RWPE2 (cell line): ENCODE results near the gene CPNE6.

Experiments
- ATAC-seq: fragments of 200-7000 bp; cut with Tn5 transposase; 3 replicates; pipeline ENCODE4 v1.9.1; 2021; ENCODE audit warnings: low read depth
- DNase-seq: peaks from one replicate; pipeline ENCODE4 v3.0.0-alpha.2; 2020; ENCODE audit warnings: low spot score
- H3K27ac ChIP-seq: fragments of 450-650 bp; 2 replicates; pipeline ENCODE4 v1.5.1; 2017; ENCODE audit warnings: mild to moderate bottlenecking; ENCODE audit not compliant: poor library complexity, severe bottlenecking
- H3K27me3 ChIP-seq: fragments of 250-450 bp; sonication (Bioruptor Pico); 2 replicates; pipeline ENCODE4 v1.5.1; 2021; ENCODE audit warnings: mild to moderate bottlenecking, moderate library complexity; ENCODE audit not compliant: insufficient read depth, poor library complexity, severe bottlenecking
- H3K36me3 ChIP-seq: fragments of 250-450 bp; sonication (Bioruptor Pico); 2 replicates; pipeline ENCODE4 v1.5.1; 2020; ENCODE audit warnings: low read depth, mild to moderate bottlenecking, moderate library complexity
- H3K4me1 ChIP-seq: fragments of 250-450 bp; sonication (Bioruptor Pico); 2 replicates; pipeline ENCODE4 v1.5.1; 2021; ENCODE audit warnings: mild to moderate bottlenecking, moderate library complexity; ENCODE audit not compliant: insufficient read depth, poor library complexity, severe bottlenecking
- H3K4me3 ChIP-seq: fragments of 250-450 bp; sonication (Bioruptor Pico); 2 replicates; pipeline ENCODE4 v1.5.1; 2021; ENCODE audit warnings: mild to moderate bottlenecking, moderate library complexity; ENCODE audit not compliant: severe bottlenecking
- H3K9me3 ChIP-seq: fragments of 250-450 bp; sonication (Bioruptor Pico); 2 replicates; pipeline ENCODE4 v1.5.1; 2021; ENCODE audit warnings: mild to moderate bottlenecking, moderate library complexity; ENCODE audit not compliant: severe bottlenecking
- TF ChIP-seq, protein P1 (sequence below): fragments of 450-650 bp; IDR thresholded peaks from one replicate; pipeline ENCODE4 v1.5.1; 2017; ENCODE audit warnings: mild to moderate bottlenecking, moderate library complexity; ENCODE audit not compliant: poor library complexity, severe bottlenecking

CPNE6 gene

DNA sequence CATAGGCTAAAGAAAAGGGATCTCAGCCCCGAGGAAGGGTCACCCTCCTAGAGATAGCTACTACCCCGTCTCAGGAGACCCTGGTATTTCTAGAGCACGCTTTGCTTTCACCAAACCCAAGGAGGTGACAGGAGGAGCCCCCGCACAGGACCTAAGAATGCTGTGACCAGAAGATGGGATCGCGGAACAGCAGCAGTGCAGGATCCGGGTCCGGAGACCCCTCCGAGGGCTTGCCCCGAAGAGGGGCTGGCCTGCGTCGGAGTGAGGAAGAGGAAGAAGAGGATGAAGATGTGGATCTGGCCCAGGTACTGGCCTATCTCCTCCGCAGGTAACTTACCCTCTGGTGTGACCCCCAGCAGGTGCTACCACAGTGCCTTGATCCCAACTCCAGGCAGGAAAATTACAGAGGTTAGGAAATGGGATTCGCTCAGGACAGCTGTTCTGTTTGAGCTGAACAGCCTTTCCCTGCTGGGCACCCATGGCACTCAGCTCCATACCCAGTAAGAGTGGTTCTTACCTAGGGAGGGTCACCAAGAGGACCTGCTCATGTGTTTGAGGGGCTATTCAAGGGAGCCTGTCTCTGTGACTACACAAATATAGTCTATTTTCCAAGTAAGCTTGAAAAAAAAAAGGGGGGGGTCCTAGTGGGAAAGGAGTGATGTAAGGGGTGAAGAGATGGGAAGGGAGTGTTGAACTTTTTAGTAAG, 44.2 kb downstream of the CPNE6 start:
- TF ChIP-seq, protein P1, sequence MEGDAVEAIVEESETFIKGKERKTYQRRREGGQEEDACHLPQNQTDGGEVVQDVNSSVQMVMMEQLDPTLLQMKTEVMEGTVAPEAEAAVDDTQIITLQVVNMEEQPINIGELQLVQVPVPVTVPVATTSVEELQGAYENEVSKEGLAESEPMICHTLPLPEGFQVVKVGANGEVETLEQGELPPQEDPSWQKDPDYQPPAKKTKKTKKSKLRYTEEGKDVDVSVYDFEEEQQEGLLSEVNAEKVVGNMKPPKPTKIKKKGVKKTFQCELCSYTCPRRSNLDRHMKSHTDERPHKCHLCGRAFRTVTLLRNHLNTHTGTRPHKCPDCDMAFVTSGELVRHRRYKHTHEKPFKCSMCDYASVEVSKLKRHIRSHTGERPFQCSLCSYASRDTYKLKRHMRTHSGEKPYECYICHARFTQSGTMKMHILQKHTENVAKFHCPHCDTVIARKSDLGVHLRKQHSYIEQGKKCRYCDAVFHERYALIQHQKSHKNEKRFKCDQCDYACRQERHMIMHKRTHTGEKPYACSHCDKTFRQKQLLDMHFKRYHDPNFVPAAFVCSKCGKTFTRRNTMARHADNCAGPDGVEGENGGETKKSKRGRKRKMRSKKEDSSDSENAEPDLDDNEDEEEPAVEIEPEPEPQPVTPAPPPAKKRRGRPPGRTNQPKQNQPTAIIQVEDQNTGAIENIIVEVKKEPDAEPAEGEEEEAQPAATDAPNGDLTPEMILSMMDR, result no peak
- no peak for ATAC-seq
- Histone ChIP-seq H3K27ac (peak overlapping the region; percentile 92), H3K36me3 (peaks cover 40% of the 10 kb centered on the region), H3K9me3 (no peaks in the 10 kb centered on the region), H3K4me3 (peak overlapping the region; percentile 57), H3K27me3 (no peaks in the 10 kb centered on the region), H3K4me1 (peaks cover 6% of the 10 kb centered on the region)
- no peak for DNase-seq

GRCh38 chr14:24116128-24116814, 44.9 kb downstream of the CPNE6 start:
- ATAC-seq (no peak), DNase-seq (no peak)
- no peaks in the 10 kb centered on the region for H3K27me3 ChIP-seq
- H3K9me3 ChIP-seq, result no peaks in the 10 kb centered on the region
- TF ChIP-seq, protein P1, result no peak
- peak overlapping the region; percentile 57 for H3K4me3 ChIP-seq
- peaks cover 4% of the 10 kb centered on the region for H3K4me1 ChIP-seq
- no peak overlapping the region for H3K27ac ChIP-seq
- H3K36me3 ChIP-seq, result peaks cover 45% of the 10 kb centered on the region

- Histone ChIP-seq H3K27ac (no peak overlapping the region), H3K4me1 (peaks cover 4% of the 10 kb centered on the region), H3K9me3 (no peaks in the 10 kb centered on the region), H3K27me3 (no peaks in the 10 kb centered on the region), H3K36me3 (peaks cover 49% of the 10 kb centered on the region), H3K4me3 (no peak overlapping the region)
- no peak for DNase-seq
- TF ChIP-seq, protein P1, result no peak
- ATAC-seq, result no peak
Observed at GRCh38 chr14:24117179-24117578, 45.8 kb downstream of the CPNE6 start.

- ATAC-seq (no peak), DNase-seq (no peak)
- Histone ChIP-seq H3K36me3 (peaks cover 49% of the 10 kb centered on the region), H3K4me3 (no peak overlapping the region), H3K27ac (no peak overlapping the region), H3K27me3 (no peaks in the 10 kb centered on the region), H3K9me3 (no peaks in the 10 kb centered on the region), H3K4me1 (peaks cover 4% of the 10 kb centered on the region)
- TF ChIP-seq, protein P1, result no peak
Observed at GRCh38 chr14:24119691-24120090, 48.3 kb downstream of the CPNE6 start.

- Histone ChIP-seq H3K36me3 (peaks cover 49% of the 10 kb centered on the region), H3K4me3 (no peak overlapping the region), H3K4me1 (no peaks in the 10 kb centered on the region), H3K27ac (no peak overlapping the region), H3K27me3 (no peaks in the 10 kb centered on the region), H3K9me3 (no peaks in the 10 kb centered on the region)
- TF ChIP-seq, protein P1, result no peak
- no peak for DNase-seq
- ATAC-seq, result no peak
Observed at GRCh38 chr14:24121210-24121609, 49.8 kb downstream of the CPNE6 start.
